ENCODE results near the gene CCDC152. TPM values are rescaled to one million over a fixed set of nuclear protein-coding genes. Genes with fewer than 3 reads are reported as not detected.
"Not testable (repeated sequence)": the region's sequence is repeated elsewhere in the genome, so short reads cannot be mapped to it uniquely, and the experiment has no call there.

CCDC152 gene
- 10 to 100 TPM; 12.2 to 13.2 TPM for total RNA-seq

GRCh38 chr5:42756606-42757601 lies at the start of gene CCDC152:
Gene CCDC152, plus strand, starts transcription at chr5:42756818. Its CDS starts 2,304 bp downstream, at chr5:42759122.
- ChIA-PET CTCF (interaction anchor here (0.5 to 1.6 kb wide), 7 partner anchors 12 to 335 kb away, joined by 3 to 6 read pairs (median 3); no protein-coding TSS in a partner anchor), POLR2A (no interaction called here)
- intact Hi-C loops (cut with DNase I, micrococcal nuclease): loop anchor here in 1 of 2 experiments (10.0 kb wide), 1 partner anchor 288 kb away; the partner anchor contains the start of gene ANXA2R
- ATAC-seq (peak; percentile 99), DNase-seq (peak; percentile 78)
- H3K4me3 Mint-ChIP-seq: peak within 1 kb of the TSS; percentile 80
- no peaks in the 10 kb centered on the region for H3K9me3 Mint-ChIP-seq (ENCODE audit: low read depth)
- peak within 1 kb of the TSS; percentile 37 for H3K27ac Mint-ChIP-seq
- H3K36me3 Mint-ChIP-seq (ENCODE audit: low read depth): peaks cover 3% of the 10 kb centered on the region
- H3K27me3 Mint-ChIP-seq: peaks cover 6% of the 10 kb centered on the region
- H3K4me1 Mint-ChIP-seq: peaks cover 6% of the 10 kb centered on the region

GRCh38 chr5:42715785-42716184 lies 40.8 kb upstream of the CCDC152 start:
- POLR2A ChIA-PET: no interaction called here
- DNase-seq: no peak
- no peak for ATAC-seq
- Mint-ChIP-seq H3K27ac (no peak overlapping the region), H3K27me3 (peaks cover 8% of the 10 kb centered on the region), H3K4me3 (no peak overlapping the region), H3K4me1 (peaks cover 15% of the 10 kb centered on the region), H3K9me3 (ENCODE audit: low read depth) (no peaks in the 10 kb centered on the region), H3K36me3 (ENCODE audit: low read depth) (no peaks in the 10 kb centered on the region)
- CTCF ChIA-PET: no interaction called here
- intact Hi-C loops (cut with DNase I, micrococcal nuclease): no loop called here

GRCh38 chr5:42718591-42718990 lies 38.0 kb upstream of the CCDC152 start:
- Mint-ChIP-seq H3K36me3 (ENCODE audit: low read depth) (no peaks in the 10 kb centered on the region), H3K27ac (no peak overlapping the region), H3K27me3 (peaks cover 13% of the 10 kb centered on the region), H3K9me3 (ENCODE audit: low read depth) (no peaks in the 10 kb centered on the region), H3K4me3 (no peak overlapping the region), H3K4me1 (peaks cover 15% of the 10 kb centered on the region)
- intact Hi-C loops (cut with DNase I, micrococcal nuclease): no loop called here
- peak; percentile 18 for DNase-seq
- CTCF ChIA-PET: interaction anchor here (0.5 to 1.0 kb wide), 3 partner anchors 92 to 387 kb away, joined by 3 to 4 read pairs (median 3); no protein-coding TSS in a partner anchor
- ATAC-seq: peak; percentile 89
- POLR2A ChIA-PET: no interaction called here

GRCh38 chr5:42719034-42719433 lies 37.6 kb upstream of the CCDC152 start:
- H3K36me3 Mint-ChIP-seq (ENCODE audit: low read depth): no peaks in the 10 kb centered on the region
- ATAC-seq (peak; percentile 45), DNase-seq (peak; percentile 2)
- no peak overlapping the region for H3K27ac Mint-ChIP-seq
- H3K4me3 Mint-ChIP-seq: no peak overlapping the region
- ChIA-PET CTCF (interaction anchor here (0.5 to 0.6 kb wide), 2 partner anchors 91 to 387 kb away, joined by 3 to 4 read pairs; no protein-coding TSS in a partner anchor), POLR2A (no interaction called here)
- no peaks in the 10 kb centered on the region for H3K9me3 Mint-ChIP-seq (ENCODE audit: low read depth)
- intact Hi-C loops (cut with DNase I, micrococcal nuclease): no loop called here
- H3K4me1 Mint-ChIP-seq: peaks cover 15% of the 10 kb centered on the region
- peaks cover 13% of the 10 kb centered on the region for H3K27me3 Mint-ChIP-seq

- intact Hi-C loops (cut with DNase I, micrococcal nuclease): no loop called here
- POLR2A ChIA-PET: no interaction called here
- ATAC-seq: no peak
- Mint-ChIP-seq H3K4me3 (no peak overlapping the region), H3K36me3 (ENCODE audit: low read depth) (no peaks in the 10 kb centered on the region), H3K27me3 (peaks cover 15% of the 10 kb centered on the region), H3K4me1 (peaks cover 15% of the 10 kb centered on the region), H3K9me3 (ENCODE audit: low read depth) (no peaks in the 10 kb centered on the region), H3K27ac (no peak overlapping the region)
- peak; percentile 4 for DNase-seq
- CTCF ChIA-PET: interaction anchor here (0.6 to 0.7 kb wide), 2 partner anchors 205 to 221 kb away, joined by 3 read pairs; no protein-coding TSS in a partner anchor
Observed at GRCh38 chr5:42720251-42720650, 36.4 kb upstream of the CCDC152 start.

- DNase-seq: no peak
- CTCF ChIA-PET: interaction anchor here (0.7 to 1.2 kb wide), 3 partner anchors 32 to 70 kb away, joined by 3 read pairs; no protein-coding TSS in a partner anchor
- intact Hi-C loops (cut with DNase I, micrococcal nuclease): no loop called here
- Mint-ChIP-seq H3K9me3 (ENCODE audit: low read depth) (no peaks in the 10 kb centered on the region), H3K4me1 (peaks cover 15% of the 10 kb centered on the region), H3K4me3 (no peak overlapping the region), H3K36me3 (ENCODE audit: low read depth) (no peaks in the 10 kb centered on the region), H3K27ac (no peak overlapping the region), H3K27me3 (peaks cover 19% of the 10 kb centered on the region)
- POLR2A ChIA-PET: no interaction called here
- no peak for ATAC-seq
Observed at GRCh38 chr5:42721484-42721883, 35.1 kb upstream of the CCDC152 start.

- H3K27me3 Mint-ChIP-seq; intact Hi-C loops (cut with DNase I, micrococcal nuclease); H3K36me3 Mint-ChIP-seq (ENCODE audit: low read depth); H3K9me3 Mint-ChIP-seq (ENCODE audit: low read depth); ATAC-seq; POLR2A ChIA-PET; H3K4me3 Mint-ChIP-seq; H3K4me1 Mint-ChIP-seq; H3K27ac Mint-ChIP-seq; DNase-seq: not testable (repeated sequence)
- CTCF ChIA-PET: interaction anchor here (0.6 to 0.9 kb wide), 2 partner anchors 22 to 155 kb away, joined by 3 read pairs; no protein-coding TSS in a partner anchor
Observed at GRCh38 chr5:42734531-42735058, 22.0 kb upstream of the CCDC152 start.

- Mint-ChIP-seq H3K27ac (no peak overlapping the region), H3K36me3 (ENCODE audit: low read depth) (no peaks in the 10 kb centered on the region), H3K9me3 (ENCODE audit: low read depth) (no peaks in the 10 kb centered on the region), H3K4me1 (no peaks in the 10 kb centered on the region), H3K27me3 (no peaks in the 10 kb centered on the region), H3K4me3 (no peak overlapping the region)
- DNase-seq (no peak), ATAC-seq (no peak)
- CTCF ChIA-PET: interaction anchor here (0.6 kb wide), 2 partner anchors 151 to 637 kb away, joined by 3 read pairs; no protein-coding TSS in a partner anchor
- POLR2A ChIA-PET: no interaction called here
- intact Hi-C loops (cut with DNase I, micrococcal nuclease): no loop called here
Observed at GRCh38 chr5:42740920-42741319, 15.7 kb upstream of the CCDC152 start.

- DNase-seq (peak; percentile 17), ATAC-seq (no peak)
- peaks cover 4% of the 10 kb centered on the region for H3K4me1 Mint-ChIP-seq
- POLR2A ChIA-PET: no interaction called here
- CTCF ChIA-PET: interaction anchor here (0.7 to 1.5 kb wide), 8 partner anchors 12 to 228 kb away, joined by 3 to 6 read pairs (median 3); no protein-coding TSS in a partner anchor
- intact Hi-C loops (cut with DNase I, micrococcal nuclease): no loop called here
- no peaks in the 10 kb centered on the region for H3K36me3 Mint-ChIP-seq (ENCODE audit: low read depth)
- no peaks in the 10 kb centered on the region for H3K27me3 Mint-ChIP-seq
- H3K9me3 Mint-ChIP-seq (ENCODE audit: low read depth): no peaks in the 10 kb centered on the region
- H3K27ac Mint-ChIP-seq: no peak overlapping the region
- no peak overlapping the region for H3K4me3 Mint-ChIP-seq
Observed at GRCh38 chr5:42745426-42745825, 11.2 kb upstream of the CCDC152 start.

- intact Hi-C loops (cut with DNase I, micrococcal nuclease): no loop called here
- no peak overlapping the region for H3K27ac Mint-ChIP-seq
- no peak overlapping the region for H3K4me3 Mint-ChIP-seq
- peaks cover 4% of the 10 kb centered on the region for H3K4me1 Mint-ChIP-seq
- H3K9me3 Mint-ChIP-seq (ENCODE audit: low read depth): no peaks in the 10 kb centered on the region
- no peaks in the 10 kb centered on the region for H3K27me3 Mint-ChIP-seq
- POLR2A ChIA-PET: no interaction called here
- DNase-seq (no peak), ATAC-seq (no peak)
- CTCF ChIA-PET: interaction anchor here (1.3 to 1.5 kb wide), 2 partner anchors 12 to 22 kb away, joined by 3 to 6 read pairs; no protein-coding TSS in a partner anchor
- no peaks in the 10 kb centered on the region for H3K36me3 Mint-ChIP-seq (ENCODE audit: low read depth)
Observed at GRCh38 chr5:42745856-42746255, 10.8 kb upstream of the CCDC152 start.

- Mint-ChIP-seq H3K9me3 (ENCODE audit: low read depth) (no peaks in the 10 kb centered on the region), H3K27me3 (no peaks in the 10 kb centered on the region), H3K4me1 (peaks cover 4% of the 10 kb centered on the region), H3K4me3 (no peak overlapping the region), H3K27ac (no peak overlapping the region), H3K36me3 (ENCODE audit: low read depth) (no peaks in the 10 kb centered on the region)
- ATAC-seq: peak; percentile 30
- ChIA-PET CTCF (interaction anchor here (0.8 kb wide), 1 partner anchor 200 kb away, joined by 3 read pairs; no protein-coding TSS in a partner anchor), POLR2A (no interaction called here)
- intact Hi-C loops (cut with DNase I, micrococcal nuclease): no loop called here
- DNase-seq: no peak
Observed at GRCh38 chr5:42749020-42749419, 7.6 kb upstream of the CCDC152 start.

Data from activated CD4-positive, alpha-beta T cell treated with anti-CD3 and anti-CD28 coated beads for 36 hours (primary cell).